ENCODE measurements around the gene SNAI1.
"Not testable (repeated sequence)": the region's sequence is repeated elsewhere in the genome, so short reads cannot be mapped to it uniquely, and the experiment has no call there.

SNAI1 gene

DNA sequence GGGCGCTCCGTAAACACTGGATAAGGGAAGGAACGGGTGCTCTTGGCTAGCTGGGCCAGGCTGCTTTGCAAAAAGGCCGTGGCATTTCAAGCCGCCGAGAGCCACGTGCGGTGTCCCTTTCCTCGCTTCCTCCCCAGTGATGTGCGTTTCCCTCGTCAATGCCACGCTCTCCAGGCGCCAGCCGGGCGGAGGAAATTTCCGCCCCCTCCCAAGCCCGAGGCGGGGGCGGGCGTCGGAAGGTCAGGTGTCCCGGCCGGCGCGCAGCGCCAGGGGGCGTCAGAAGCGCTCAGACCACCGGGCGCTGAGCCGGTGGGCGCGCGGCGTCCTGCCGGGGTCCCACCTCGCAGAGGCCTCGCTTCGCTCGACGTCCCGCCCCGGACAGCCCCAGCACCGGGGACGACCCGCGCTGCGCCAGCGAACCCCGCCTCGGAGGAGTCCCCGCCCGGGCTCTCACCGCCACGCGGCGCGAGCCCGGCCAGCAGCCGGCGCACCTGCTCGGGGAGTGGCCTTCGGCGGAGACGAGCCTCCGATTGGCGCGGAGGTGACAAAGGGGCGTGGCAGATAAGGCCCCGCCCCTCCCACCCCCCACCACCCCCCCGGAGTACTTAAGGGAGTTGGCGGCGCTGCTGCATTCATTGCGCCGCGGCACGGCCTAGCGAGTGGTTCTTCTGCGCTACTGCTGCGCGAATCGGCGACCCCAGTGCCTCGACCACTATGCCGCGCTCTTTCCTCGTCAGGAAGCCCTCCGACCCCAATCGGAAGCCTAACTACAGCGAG lies at the start of gene SNAI1:
SNAI1 (plus strand) TSS at position 635 of the 777 bp plus-strand sequence; CDS start at position 715, 80 bp downstream.
- DNase-seq: peak; percentile 78 to 82

GRCh38 chr20:49935746-49936152 lies 47.0 kb upstream of the SNAI1 start:
- DNase-seq: no peak

DNA sequence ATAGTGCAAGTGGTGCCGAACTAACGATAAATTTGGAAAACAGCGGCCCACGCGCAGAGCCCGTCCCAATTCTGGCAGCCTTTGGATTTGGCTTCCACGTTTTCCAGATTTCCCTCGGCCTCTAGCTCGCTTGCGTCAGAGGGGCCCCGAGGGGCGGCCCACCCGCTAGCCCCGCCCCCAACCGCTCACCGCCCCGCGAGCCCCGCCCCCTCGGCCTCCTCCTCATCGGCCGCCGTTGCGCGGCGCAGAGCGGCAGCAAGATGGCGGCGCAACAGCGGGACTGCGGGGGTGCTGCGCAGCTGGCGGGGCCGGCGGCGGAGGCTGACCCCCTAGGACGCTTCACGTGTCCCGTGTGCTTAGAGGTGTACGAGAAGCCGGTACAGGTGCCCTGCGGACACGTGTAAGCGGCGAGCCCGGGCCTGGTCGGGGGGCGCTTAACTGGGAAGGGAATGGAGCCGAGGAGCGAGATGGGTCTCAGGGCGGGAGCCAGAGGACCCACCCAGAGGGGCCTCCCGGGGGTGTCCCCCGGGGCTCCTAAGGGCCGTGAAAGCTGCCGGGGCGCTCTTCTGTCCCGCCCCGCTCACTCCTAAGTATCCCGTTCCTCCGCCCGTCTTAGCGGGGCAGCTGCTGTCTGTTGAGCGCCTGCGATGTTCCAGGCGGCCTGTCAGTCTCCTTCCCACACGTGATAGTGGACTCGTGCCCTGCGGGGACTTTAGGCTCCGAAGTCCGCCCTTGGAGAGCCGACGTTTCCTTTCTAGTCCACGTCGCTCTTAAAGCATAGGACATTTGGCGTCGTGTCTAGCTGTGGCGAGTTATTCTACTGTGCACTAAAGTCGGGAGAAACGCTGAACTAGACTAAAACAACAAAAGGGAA lies 46.4 kb upstream of the SNAI1 start, which contains the start of gene RNF114:
RNF114 (plus strand) TSS at position 245 of the 874 bp plus-strand sequence; CDS start at position 261, 16 bp downstream.
- peak; percentile 84 to 86 for DNase-seq

GRCh38 chr20:49937027-49937929 lies 45.5 kb upstream of the SNAI1 start:
- no peak for DNase-seq

GRCh38 chr20:49938173-49939163 lies 44.3 kb upstream of the SNAI1 start:
- DNase-seq: peak in 1 of 2 donors; percentile 22

DNA sequence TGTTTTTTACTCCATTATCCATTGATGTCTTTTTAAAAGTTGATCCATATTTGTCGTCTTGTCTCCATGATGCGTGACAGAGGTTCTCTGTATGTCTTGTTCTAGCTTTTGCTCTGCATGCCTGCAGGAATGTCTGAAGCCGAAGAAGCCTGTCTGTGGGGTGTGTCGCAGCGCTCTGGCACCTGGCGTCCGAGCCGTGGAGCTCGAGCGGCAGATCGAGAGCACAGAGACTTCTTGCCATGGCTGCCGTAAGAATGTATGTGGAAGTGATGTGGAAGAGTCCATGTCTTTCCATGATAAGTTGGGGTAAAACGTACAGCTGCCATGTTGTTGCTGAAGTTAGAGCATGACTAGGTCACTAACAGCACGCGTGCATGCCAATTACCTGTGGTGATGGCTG lies 41.3 kb upstream of the SNAI1 start:
- no peak for DNase-seq

GRCh38 chr20:49942303-49942702 lies 40.5 kb upstream of the SNAI1 start:
- DNase-seq: no peak

DNA sequence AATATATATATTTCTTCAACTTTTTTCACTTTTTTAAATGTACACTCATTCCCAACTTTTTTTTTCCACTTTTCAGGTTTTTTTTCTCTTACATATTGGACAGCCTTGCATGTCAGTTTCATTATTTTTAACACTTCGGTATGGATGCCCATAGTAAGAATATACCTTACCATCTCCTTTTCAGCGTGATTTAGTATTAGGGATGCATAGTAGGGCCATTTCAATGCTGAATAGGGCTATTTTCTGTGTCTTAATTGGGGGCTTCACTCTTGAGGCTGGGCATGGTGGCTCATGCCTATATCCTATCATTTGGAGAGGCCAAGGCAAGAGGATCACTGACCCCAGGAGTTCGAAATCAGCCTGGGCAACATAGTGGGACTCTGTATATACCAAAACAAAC lies 39.8 kb upstream of the SNAI1 start:
- DNase-seq: no peak

DNA sequence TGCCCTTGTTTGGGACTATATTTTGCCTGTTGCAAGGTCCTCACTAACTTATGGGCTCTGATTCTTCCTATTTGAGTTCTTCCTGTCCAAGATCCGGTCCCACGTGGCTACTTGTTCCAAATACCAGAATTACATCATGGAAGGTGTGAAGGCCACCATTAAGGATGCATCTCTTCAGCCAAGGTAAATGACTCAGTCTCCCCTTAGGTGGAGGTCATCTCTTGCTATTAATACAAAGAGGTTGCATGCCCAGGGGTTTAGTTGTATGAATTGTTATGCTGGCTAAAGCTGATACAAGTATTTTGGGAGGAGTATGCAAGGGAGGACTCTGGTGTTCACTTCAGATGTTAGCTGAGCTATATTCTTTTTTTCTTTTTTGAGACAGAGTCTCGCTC lies 37.5 kb upstream of the SNAI1 start:
- DNase-seq: no peak

- no peak for DNase-seq
These were observed 36.9 kb upstream of the SNAI1 start for GRCh38 chr20:49945701-49946477.

DNA sequence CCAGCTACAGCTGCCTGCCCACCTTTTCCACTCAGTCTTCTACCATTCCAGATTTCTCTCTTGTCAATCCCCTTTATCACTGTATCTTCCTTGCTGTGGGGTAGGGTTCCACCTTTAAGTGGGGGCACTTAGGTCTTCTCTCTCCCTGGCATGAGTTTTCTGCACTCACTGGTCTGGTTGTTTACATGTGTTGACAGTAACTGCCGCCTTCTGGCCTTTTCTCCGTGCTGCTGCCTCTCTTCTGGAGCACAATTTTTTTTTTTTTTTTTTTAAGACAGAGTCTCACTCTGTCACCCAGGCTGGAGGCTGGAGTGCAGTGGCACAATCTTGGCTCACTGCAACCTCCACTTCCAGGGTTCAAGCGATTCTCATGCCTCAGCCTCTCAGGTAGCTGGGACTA lies 34.6 kb upstream of the SNAI1 start:
- no peak for DNase-seq

DNA sequence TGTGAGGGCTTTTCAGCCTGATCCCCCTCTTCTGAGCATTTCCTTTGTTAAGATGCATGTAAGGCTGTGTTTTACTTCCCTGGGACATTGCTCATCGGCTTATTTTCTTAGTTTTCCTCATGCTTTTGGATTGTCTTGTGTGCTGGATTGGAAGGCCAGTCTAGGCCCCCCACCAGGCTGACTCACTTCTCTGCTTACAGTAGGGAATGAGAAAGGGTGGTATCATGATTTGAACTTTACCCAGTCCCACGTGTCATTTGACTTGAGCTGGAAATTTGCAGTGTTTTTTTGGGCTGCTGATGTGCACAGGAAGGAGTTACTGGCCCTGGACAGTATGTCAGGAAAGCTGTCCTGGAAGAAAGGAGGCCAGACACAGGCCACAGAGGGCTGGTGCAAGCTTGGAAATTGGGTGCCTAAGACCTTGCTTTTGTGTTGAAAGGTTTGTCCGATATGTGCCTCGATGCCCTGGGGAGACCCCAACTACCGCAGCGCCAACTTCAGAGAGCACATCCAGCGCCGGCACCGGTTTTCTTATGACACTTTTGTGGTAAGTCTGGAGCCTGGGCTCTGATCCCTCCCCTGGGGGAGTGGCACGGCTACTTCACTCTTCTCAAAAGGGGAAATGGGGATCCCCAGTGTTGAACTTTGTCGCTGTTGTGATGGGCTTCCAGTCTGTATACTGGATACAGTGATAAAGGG lies 33.8 kb upstream of the SNAI1 start:
- no peak for DNase-seq

DNA sequence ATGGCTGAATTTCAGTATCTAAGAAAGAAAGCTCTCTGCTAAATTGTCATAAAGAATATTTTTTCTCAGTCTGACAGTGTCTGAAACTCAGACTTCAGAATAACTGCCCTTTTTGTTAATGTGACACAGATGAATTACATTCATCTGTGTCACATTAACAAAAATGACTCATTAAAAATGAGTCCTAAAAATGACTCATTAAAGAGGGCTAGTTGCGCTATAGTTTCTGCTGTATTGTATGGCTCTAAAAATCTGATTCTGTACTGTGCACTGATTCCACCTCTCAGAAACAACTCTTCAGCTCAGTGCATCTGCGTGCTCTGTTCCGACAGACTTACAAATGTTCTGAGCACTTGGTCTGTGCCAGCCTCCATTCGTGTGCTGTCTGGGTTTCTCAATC lies 31.6 kb upstream of the SNAI1 start:
- no peak for DNase-seq

DNA sequence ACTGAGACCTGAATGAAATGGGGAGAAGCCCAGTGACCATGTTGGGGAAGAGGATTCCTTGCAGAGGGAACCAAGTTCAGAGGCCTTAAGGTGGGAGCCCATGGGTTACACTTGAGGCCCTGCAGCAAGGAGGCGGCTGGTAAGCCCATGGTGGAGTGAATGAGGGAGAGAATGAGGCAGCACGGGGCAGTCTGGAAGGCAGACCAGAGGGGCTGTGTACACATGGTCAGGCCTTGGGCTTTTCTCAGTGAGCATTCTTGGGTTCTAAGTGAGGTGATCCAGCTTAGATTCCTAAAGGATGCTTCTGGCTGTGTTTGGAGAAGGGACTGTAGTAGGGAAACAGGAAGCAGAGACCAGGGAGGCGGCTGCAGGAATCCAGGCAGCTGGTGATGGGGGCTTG lies 27.6 kb upstream of the SNAI1 start:
- DNase-seq: no peak

DNA sequence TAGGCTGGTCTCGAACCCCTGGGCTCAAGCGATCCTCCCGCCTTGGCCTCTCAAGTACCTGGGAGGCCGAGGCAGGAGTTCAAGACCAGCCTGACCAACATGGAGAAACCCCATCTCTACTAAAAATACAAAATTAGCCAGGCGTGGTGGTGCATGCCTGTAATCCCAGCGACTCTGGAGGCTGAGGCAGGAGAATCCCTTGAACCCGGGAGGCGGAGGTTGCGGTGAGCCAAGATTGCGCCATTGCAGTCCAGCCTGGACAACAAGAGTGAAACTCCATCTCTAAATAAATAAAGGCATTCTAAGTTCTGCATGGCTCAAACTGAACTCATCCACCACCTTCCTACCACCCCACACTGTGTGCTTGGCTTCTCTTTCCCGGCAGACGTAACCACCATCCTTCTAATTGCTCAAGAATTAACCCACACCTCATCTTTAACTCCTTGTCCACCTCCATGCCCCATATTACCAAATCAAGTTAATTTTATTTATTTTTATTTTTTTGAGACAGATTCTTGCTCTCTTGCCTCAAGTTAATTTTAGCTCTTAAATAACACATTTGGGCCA lies 26.9 kb upstream of the SNAI1 start:
- not testable (repeated sequence) for DNase-seq

DNA sequence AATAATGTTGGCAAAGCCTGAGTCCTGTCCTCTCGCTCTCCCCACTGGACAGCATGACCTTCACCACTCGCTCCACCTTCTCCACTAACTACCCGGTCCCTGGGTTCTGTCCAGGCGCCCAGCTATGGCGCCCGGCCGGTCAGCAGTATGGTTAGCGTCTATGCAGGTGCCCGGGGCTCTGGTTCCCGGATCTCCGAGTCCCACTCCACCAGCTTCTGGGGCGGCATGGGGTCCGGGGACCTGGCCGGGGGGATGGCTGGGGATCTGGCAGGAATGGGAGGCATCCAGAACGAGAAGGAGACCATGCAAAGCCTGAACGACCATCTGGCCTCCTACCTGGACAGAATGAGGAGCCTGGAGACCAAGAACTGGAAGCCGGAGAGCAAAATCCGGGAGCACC lies 26.1 kb upstream of the SNAI1 start:
- no peak for DNase-seq

GRCh38 chr20:49957089-49957938 lies 25.5 kb upstream of the SNAI1 start:
- peak; percentile 30 to 70 for DNase-seq

GRCh38 chr20:49961413-49961812 lies 21.4 kb upstream of the SNAI1 start:
- no peak for DNase-seq

Data from hippocampal formation (tissue), 2 donors.